GM12878 (cell line): ENCODE data around the gene MANEAL. TPM values are rescaled to one million over a fixed set of nuclear protein-coding genes. Genes with fewer than 3 reads are reported as not detected.

Experiments
- ATAC-seq: fragments of 200-7000 bp; cut with Tn5 transposase; 3 replicates; pipeline ENCODE4 v1.9.1; 2020; ENCODE audit warnings: mild to moderate bottlenecking, moderate library complexity
- BruUV-seq: library from RNA; stranded (reverse); fragments of 400-500 nt; replicated peaks from 2 replicates; lab custom pipeline; 2021; lab: Mats Ljungman, UMichigan
- CTCF ChIA-PET: fragments of 300-600 bp; sonication (Branson Sonifier 250); formaldehyde crosslinking; extraction: SDS; loops from one replicate; lab custom pipeline; 2021; ENCODE audit warnings: inconsistent platforms; lab: Yijun Ruan, JAX
- POLR2A ChIA-PET: fragments of 350-600 bp; formaldehyde crosslinking; extraction: SDS; loops from one replicate; lab custom pipeline; 2021; ENCODE audit warnings: inconsistent platforms; lab: Charles Lee
- RAD21 ChIA-PET: fragments of 300-600 bp; sonication (Branson Sonifier 250); formaldehyde crosslinking; loops from one replicate; lab custom pipeline; 2023; ENCODE audit warnings: antibody characterized with exemption; ENCODE audit not compliant: unreplicated experiment; lab: Charles Lee
- SMC1A ChIA-PET: fragments of 300-600 bp; sonication (Branson Sonifier 250); formaldehyde crosslinking; loops from one replicate; lab custom pipeline; 2023; ENCODE audit not compliant: unreplicated experiment, uncharacterized antibody; lab: Charles Lee
- DNase-seq: peaks from one replicate; pipeline ENCODE4 v3.0.0-alpha.2; 2011; ENCODE audit warnings: low read depth, low spot score
- FAIRE-seq: peaks from 3 replicates; lab custom pipeline; 2011; peaks lifted over from hg19 to GRCh38; lab: Jason Lieb, UNC
- H2AFZ ChIP-seq: 2 replicates; pipeline ENCODE4 v1.6.0; 2011; ENCODE audit warnings: low read depth, low read length, control low read depth; ENCODE audit not compliant: control insufficient read depth
- H3K27ac ChIP-seq: 2 replicates; pipeline ENCODE4 v1.5.1; 2011; ENCODE audit warnings: control low read depth; ENCODE audit not compliant: control insufficient read depth, insufficient read depth
- H3K27me3 ChIP-seq, 2 experiments: replicated peaks in 1 of 2; 2 replicates each; pipeline versions ENCODE4 v1.6.0 to v1.6.1; 2011; ENCODE audit warnings: low read length in 1 of 2; ENCODE audit not compliant: control insufficient read depth in 2 of 2, insufficient read depth in 2 of 2
- H3K36me3 ChIP-seq, 2 experiments: 2 replicates each; pipeline ENCODE4 v1.5.1; 2011; ENCODE audit warnings: low read length in 1 of 2; ENCODE audit not compliant: control insufficient read depth in 2 of 2, insufficient read depth in 2 of 2
- H3K4me1 ChIP-seq: 2 replicates; pipeline ENCODE4 v1.6.1; 2011; ENCODE audit warnings: mild to moderate bottlenecking, low read length, moderate library complexity, mixed read lengths; ENCODE audit not compliant: control insufficient read depth, insufficient read depth
- H3K4me2 ChIP-seq: 2 replicates; pipeline ENCODE4 v1.6.0; 2011; ENCODE audit warnings: control low read depth; ENCODE audit not compliant: control insufficient read depth, insufficient read depth
- H3K4me3 ChIP-seq: fragments of 200-600 bp; sonication (generic); 2 replicates; pipeline ENCODE4 v1.5.1; 2016
- H3K79me2 ChIP-seq: 2 replicates; pipeline ENCODE4 v1.6.0; 2011; ENCODE audit warnings: low read length; ENCODE audit not compliant: control insufficient read depth, insufficient read depth
- H3K9ac ChIP-seq: 2 replicates; pipeline ENCODE4 v1.8.0; 2011; ENCODE audit warnings: low read length, control low read depth, mixed read lengths; ENCODE audit not compliant: control insufficient read depth, insufficient read depth
- H3K9me3 ChIP-seq: replicated peaks from 3 replicates; pipeline ENCODE4 v1.5.1; 2011; ENCODE audit warnings: mild to moderate bottlenecking, low read length; ENCODE audit not compliant: control insufficient read depth, insufficient read depth
- H4K20me1 ChIP-seq: 2 replicates; pipeline ENCODE4 v1.6.0; 2011; ENCODE audit not compliant: control insufficient read depth, insufficient read depth
- CBX5 ChIP-seq: sonication (generic); IDR thresholded peaks from 2 replicates; pipeline ENCODE4 v1.6.1; 2016; ENCODE audit warnings: low read depth, moderate library complexity, mild to moderate bottlenecking, inconsistent platforms
- CREB1 ChIP-seq: IDR thresholded peaks from 2 replicates; pipeline ENCODE4 v1.6.1; 2012; ENCODE audit warnings: low read depth, mild to moderate bottlenecking, inconsistent platforms
- E2F8 ChIP-seq: fragments of 450-650 bp; IDR thresholded peaks from 2 replicates; pipeline ENCODE4 v1.6.1; 2018; ENCODE audit warnings: mild to moderate bottlenecking, low read depth, moderate library complexity; ENCODE audit not compliant: partially characterized antibody
- EZH2 ChIP-seq: IDR thresholded peaks from 2 replicates; pipeline ENCODE4 v1.6.1; 2012; ENCODE audit warnings: low read depth, mild to moderate bottlenecking, control low read depth, inconsistent platforms, low read length, borderline replicate concordance; ENCODE audit not compliant: control insufficient read depth
- GABPA ChIP-seq: IDR thresholded peaks from 2 replicates; pipeline ENCODE4 v1.6.1; 2014; ENCODE audit warnings: antibody characterized with exemption, low read depth, mild to moderate bottlenecking, inconsistent platforms
- MXI1 ChIP-seq: fragments of 150-350 bp; IDR thresholded peaks from 2 replicates; pipeline ENCODE4 v1.6.1; 2011; ENCODE audit warnings: low read depth, mild to moderate bottlenecking, inconsistent platforms, low read length, improper control_type of control experiment
- MYB ChIP-seq: fragments of 150-350 bp; IDR thresholded peaks from 2 replicates; pipeline ENCODE4 v1.6.1; 2014; ENCODE audit warnings: mild to moderate bottlenecking, low read depth, low read length, borderline replicate concordance
- NR2C2 ChIP-seq: IDR thresholded peaks from 2 replicates; pipeline ENCODE4 v1.6.1; 2011; ENCODE audit warnings: borderline replicate concordance, low read depth; ENCODE audit not compliant: control insufficient read depth, insufficient read length
- NR2F1 ChIP-seq: fragments of 450-650 bp; conservative IDR thresholded peaks from 2 replicates; pipeline ENCODE4 v1.6.1; 2017; ENCODE audit warnings: mild to moderate bottlenecking
- RB1 ChIP-seq: fragments of 450-650 bp; formaldehyde crosslinking; IDR thresholded peaks from 2 replicates; pipeline ENCODE4 v1.6.1; 2017; ENCODE audit warnings: mild to moderate bottlenecking, borderline replicate concordance
- RCOR1 ChIP-seq: conservative IDR thresholded peaks from 2 replicates; pipeline ENCODE4 v1.6.1; 2012; ENCODE audit warnings: low read depth, low read length, improper control_type of control experiment
- RFX5 ChIP-seq: IDR thresholded peaks from 2 replicates; pipeline ENCODE4 v1.6.1; 2011; ENCODE audit warnings: low read depth, low read length, improper control_type of control experiment
- RUNX3 ChIP-seq: IDR thresholded peaks from 2 replicates; pipeline ENCODE4 v1.6.1; 2012; ENCODE audit warnings: low read length, inconsistent platforms
- TCF7 ChIP-seq: IDR thresholded peaks from 2 replicates; pipeline ENCODE4 v1.6.1; 2014; ENCODE audit warnings: antibody characterized with exemption, borderline replicate concordance
- WGBS: methylation state at CpG from one replicate; pipeline ENCODE4 v1.1.6; 2016; ENCODE audit warnings: low lambda C conversion rate; ENCODE audit not compliant: insufficient replicate concordance, insufficient coverage; ENCODE audit errors: missing lambda C conversion rate; 5-methylcytosine and 5-hydroxymethylcytosine counted together
- in situ Hi-C: fragments of 300-500 bp; cut with MboI; formaldehyde crosslinking; loops from 9 replicates; pipeline ENCODE4 v1.14.3; 2018; ENCODE audit warnings: mixed read lengths
- intact Hi-C: fragments of 100-400 bp; cut with micrococcal nuclease; formaldehyde crosslinking; loops from one replicate; pipeline ENCODE4 v1.14.2; 2022; ENCODE audit not compliant: unreplicated experiment
- polyA plus RNA-seq, 11 experiments: library from polyadenylated mRNA; depleted of rRNA in 4 of 11; unstranded in 6 of 11; stranded (reverse) in 5 of 11; fragments of >200 nt; fragmentation: Nextera tagmentation in 4 of 11; fragmentation: Illumina TruSeq in 1 of 11; extraction: Ambion mirVana in 4 of 11; extraction: Trizol in 1 of 11; gene quantifications; 1 replicate in 1 of 11; 2 replicates in 10 of 11; pipeline versions ENCODE4 v1.2.1 to v1.2.3, GENCODE V29; 2011 to 2016; ENCODE audit warnings: inconsistent platforms in 2 of 11, missing spikeins in 2 of 11, low read depth in 1 of 11
- total RNA-seq, 4 experiments: library from RNA; depleted of rRNA in 3 of 4; stranded (reverse); fragments of >200 nt in 3 of 4; fragmentation: Illumina TruSeq in 1 of 4; extraction: Trizol in 1 of 4; gene quantifications; 2 replicates each; pipeline versions ENCODE4 v1.2.1 to v1.2.3, GENCODE V29; 2013 to 2021
- TF ChIP-seq, protein P1 (sequence below): fragments of 450-650 bp; formaldehyde crosslinking; IDR thresholded peaks from 2 replicates; pipeline ENCODE4 v1.5.0; 2022; ENCODE audit warnings: mild to moderate bottlenecking, missing genetic modification characterization
- TF ChIP-seq, protein P2 (sequence below): IDR thresholded peaks from 2 replicates; pipeline ENCODE4 v1.6.1; 2011; ENCODE audit warnings: mild to moderate bottlenecking, low read depth, low read length, moderate library complexity; ENCODE audit not compliant: insufficient replicate concordance

The MANEAL gene
- total and polyA plus RNA-seq, 10 of the 15 experiments (the other 5 are each of a cell fraction or from before 2014, with no cell fraction given) = 0.83 to 11.1 (median 5.7) TPM

GRCh38 chr1:37797750-37798345, 4.2 kb downstream of the MANEAL start:
- ChIA-PET POLR2A (interaction anchor here (0.7 kb wide), 1 partner anchor 1333 kb away, joined by 5 read pairs; no protein-coding TSS in a partner anchor), RAD21 (interaction anchor here (0.9 kb wide), 1 partner anchor 61 kb away, joined by 3 read pairs; the partner anchor contains the start of gene MTF1), CTCF (interaction anchor here (1.3 to 1.7 kb wide), 2 partner anchors 9 to 62 kb away, joined by 4 to 6 read pairs; no protein-coding TSS in a partner anchor), SMC1A (interaction anchor here (1.1 kb wide), 1 partner anchor 11 kb away, joined by 3 read pairs; the partner anchor contains the start of gene YRDC)
- DNase-seq (no peak), ATAC-seq (no peak), FAIRE-seq (no peak)
- Histone ChIP-seq H2AFZ (no peak overlapping the region), H3K9ac (no peak overlapping the region), H3K4me1 (peaks cover 17% of the 10 kb centered on the region), H3K36me3 (peaks cover 0 to 6% of the 10 kb centered on the region in 2 experiments; a peak in 3 of 4 replicates), H3K27me3 (no peaks in the 10 kb centered on the region), H3K79me2 (no peaks in the 10 kb centered on the region; the same call in 1 of the 2 replicates), H3K27ac (no peak overlapping the region), H4K20me1 (no peaks in the 10 kb centered on the region), H3K9me3 (no peaks in the 10 kb centered on the region), H3K4me3 (no peak overlapping the region), H3K4me2 (no peak overlapping the region)
- BruUV-seq = no TSS peak
- intact Hi-C loops = loop anchor here (5.0 kb wide), 1 partner anchor 101 kb away; no protein-coding TSS in a partner anchor
- in situ Hi-C loops = no loop called here
- 60% methylated on average over 3 of the region's 3 CpGs for WGBS
- no peak for TF ChIP-seq EZH2
- no peak for TF ChIP-seq RB1
- TF ChIP-seq, protein P1, sequence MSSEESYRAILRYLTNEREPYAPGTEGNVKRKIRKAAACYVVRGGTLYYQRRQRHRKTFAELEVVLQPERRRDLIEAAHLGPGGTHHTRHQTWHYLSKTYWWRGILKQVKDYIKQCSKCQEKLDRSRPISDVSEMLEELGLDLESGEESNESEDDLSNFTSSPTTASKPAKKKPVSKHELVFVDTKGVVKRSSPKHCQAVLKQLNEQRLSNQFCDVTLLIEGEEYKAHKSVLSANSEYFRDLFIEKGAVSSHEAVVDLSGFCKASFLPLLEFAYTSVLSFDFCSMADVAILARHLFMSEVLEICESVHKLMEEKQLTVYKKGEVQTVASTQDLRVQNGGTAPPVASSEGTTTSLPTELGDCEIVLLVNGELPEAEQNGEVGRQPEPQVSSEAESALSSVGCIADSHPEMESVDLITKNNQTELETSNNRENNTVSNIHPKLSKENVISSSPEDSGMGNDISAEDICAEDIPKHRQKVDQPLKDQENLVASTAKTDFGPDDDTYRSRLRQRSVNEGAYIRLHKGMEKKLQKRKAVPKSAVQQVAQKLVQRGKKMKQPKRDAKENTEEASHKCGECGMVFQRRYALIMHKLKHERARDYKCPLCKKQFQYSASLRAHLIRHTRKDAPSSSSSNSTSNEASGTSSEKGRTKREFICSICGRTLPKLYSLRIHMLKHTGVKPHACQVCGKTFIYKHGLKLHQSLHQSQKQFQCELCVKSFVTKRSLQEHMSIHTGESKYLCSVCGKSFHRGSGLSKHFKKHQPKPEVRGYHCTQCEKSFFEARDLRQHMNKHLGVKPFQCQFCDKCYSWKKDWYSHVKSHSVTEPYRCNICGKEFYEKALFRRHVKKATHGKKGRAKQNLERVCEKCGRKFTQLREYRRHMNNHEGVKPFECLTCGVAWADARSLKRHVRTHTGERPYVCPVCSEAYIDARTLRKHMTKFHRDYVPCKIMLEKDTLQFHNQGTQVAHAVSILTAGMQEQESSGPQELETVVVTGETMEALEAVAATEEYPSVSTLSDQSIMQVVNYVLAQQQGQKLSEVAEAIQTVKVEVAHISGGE (CRISPR knock-in tag) = no peak
- no peak for TF ChIP-seq CREB1
- TF ChIP-seq NR2F1 = no peak
- no peak for TF ChIP-seq CBX5
- TF ChIP-seq E2F8 = no peak
- no peak for TF ChIP-seq RCOR1
- no peak for TF ChIP-seq MYB
- no peak for TF ChIP-seq RUNX3
- no peak for TF ChIP-seq MXI1
- no peak for TF ChIP-seq NR2C2
- no peak for TF ChIP-seq TCF7
- TF ChIP-seq RFX5 = no peak
- no peak for TF ChIP-seq GABPA
- TF ChIP-seq, protein P2, sequence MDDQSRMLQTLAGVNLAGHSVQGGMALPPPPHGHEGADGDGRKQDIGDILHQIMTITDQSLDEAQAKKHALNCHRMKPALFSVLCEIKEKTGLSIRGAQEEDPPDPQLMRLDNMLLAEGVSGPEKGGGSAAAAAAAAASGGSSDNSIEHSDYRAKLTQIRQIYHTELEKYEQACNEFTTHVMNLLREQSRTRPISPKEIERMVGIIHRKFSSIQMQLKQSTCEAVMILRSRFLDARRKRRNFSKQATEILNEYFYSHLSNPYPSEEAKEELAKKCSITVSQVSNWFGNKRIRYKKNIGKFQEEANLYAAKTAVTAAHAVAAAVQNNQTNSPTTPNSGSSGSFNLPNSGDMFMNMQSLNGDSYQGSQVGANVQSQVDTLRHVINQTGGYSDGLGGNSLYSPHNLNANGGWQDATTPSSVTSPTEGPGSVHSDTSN = no peak
